ENCODE results near the gene SRCAP. TPM values are rescaled to one million over a fixed set of nuclear protein-coding genes. Genes with fewer than 3 reads are reported as not detected.

Gene SRCAP
- total RNA-seq, 1 experiment from 2014 or later, result 58.5 TPM

- TF ChIP-seq USF1 (CRISPR knock-in tag; IDR thresholded peaks at IDR 0.05) (no peak), ZSCAN18 (CRISPR knock-in tag; IDR thresholded peaks at IDR 0.05) (no peak), TCF7 (CRISPR knock-in tag; IDR thresholded peaks at IDR 0.05; ENCODE audit: low read depth) (no peak), ZNF317 (CRISPR knock-in tag; IDR thresholded peaks at IDR 0.05; ENCODE audit: borderline replicate concordance, low read depth) (no peak)
Observed at GRCh38 chr16:30656974-30657865, 41.8 kb upstream of the SRCAP start (continued).

GRCh38 chr16:30657866-30658730, 40.9 kb upstream of the SRCAP start, which contains the start of gene FBRS:
TSS of gene FBRS (plus strand) at chr16:30658431. CDS start at chr16:30659519, 1,088 bp downstream.
- H3K27ac Mint-ChIP-seq, result peak within 1 kb of the TSS; percentile 100
- H3K4me1 Mint-ChIP-seq, result peaks cover 9% of the 10 kb centered on the region
- DNase-seq (ENCODE audit: low spot score) (peak; percentile 100), ATAC-seq (peak; percentile 93)
- peaks cover 13% of the 10 kb centered on the region for H3K36me3 Mint-ChIP-seq
- ChIA-PET CTCF (interaction anchor here (0.6 to 2.3 kb wide), 24 partner anchors 7 to 566 kb away, joined by 3 to 36 read pairs (median 5); partner anchors contain the start of genes DCTPP1, PHKG2, PRR14 and TBX6), POLR2A (interaction anchor here (0.5 to 1.5 kb wide), 10 partner anchors 8 to 404 kb away, joined by 3 to 7 read pairs (median 4); partner anchors contain the start of genes PHKG2, PRR14 and SRCAP)
- peaks cover 37% of the 10 kb centered on the region for H3K27me3 Mint-ChIP-seq (ENCODE audit: low read depth)
- H3K4me3 Mint-ChIP-seq, result peak within 1 kb of the TSS; percentile 96
- H3K9me3 Mint-ChIP-seq, result no peaks in the 10 kb centered on the region
- TF ChIP-seq ARID4B (CRISPR knock-in tag; IDR thresholded peaks at IDR 0.05; ENCODE audit: borderline replicate concordance) (peak; percentile 46; the same call in 1 of the 2 replicates), MXD4 (CRISPR knock-in tag; IDR thresholded peaks at IDR 0.05; ENCODE audit: borderline replicate concordance) (no peak), PRRX2 (CRISPR knock-in tag; IDR thresholded peaks at IDR 0.05) (0 out of 2 replicates have a peak, but pooled peaks have one; percentile 77), E2F1 (CRISPR knock-in tag; IDR thresholded peaks at IDR 0.05) (no peak), AFF4 (CRISPR knock-in tag; IDR thresholded peaks at IDR 0.05; ENCODE audit: borderline replicate concordance) (no peak), FOXJ3 (CRISPR knock-in tag; IDR thresholded peaks at IDR 0.05; ENCODE audit: borderline replicate concordance) (no peak), CREB1 (CRISPR knock-in tag; IDR thresholded peaks at IDR 0.05) (no peak), E2F4 (CRISPR knock-in tag; IDR thresholded peaks at IDR 0.05; ENCODE audit: borderline replicate concordance, low read depth) (no peak), ERG (CRISPR knock-in tag; IDR thresholded peaks at IDR 0.05) (peak; percentile 71; the same call in 1 of the 2 replicates), KAT7 (CRISPR knock-in tag; IDR thresholded peaks at IDR 0.05; ENCODE audit: borderline replicate concordance) (no peak), NFYB (CRISPR knock-in tag; conservative IDR thresholded peaks at IDR 0.05; ENCODE audit: low read depth) (peak; percentile 64; the same call in 1 of the 2 replicates), USF1 (CRISPR knock-in tag; IDR thresholded peaks at IDR 0.05) (peak; percentile 47; the same call in 1 of the 2 replicates)

Measured in WTC11 (cell line).